GM23338 (cell line): Measurements from ENCODE around the gene LPAR1. TPM values are rescaled to one million over a fixed set of nuclear protein-coding genes. Genes with fewer than 3 reads are reported as not detected.

Source experiments
- ATAC-seq: fragments of 200-7000 bp; cut with Tn5 transposase; 3 replicates; pipeline ENCODE4 v1.9.1; 2020
- DNase-seq: peaks from one replicate; pipeline ENCODE4 v3.0.0-alpha.2; 2015; ENCODE audit warnings: low spot score
- H2AFZ ChIP-seq: fragments of 200-600 bp; sonication (generic); 2 replicates; pipeline ENCODE4 v1.8.0; 2016; ENCODE audit warnings: antibody characterized with exemption, mild to moderate bottlenecking, moderate library complexity
- H3F3A ChIP-seq: fragments of 200-600 bp; sonication (generic); replicated peaks from 2 replicates; pipeline ENCODE4 v1.8.0; 2017; ENCODE audit warnings: antibody characterized with exemption, mixed run types, low read depth
- H3K27ac ChIP-seq: fragments of 200-600 bp; sonication (generic); 2 replicates; pipeline ENCODE4 v1.6.1; 2016; ENCODE audit warnings: low read depth
- H3K27me3 ChIP-seq: fragments of 200-600 bp; sonication (generic); 2 replicates; pipeline ENCODE4 v1.8.0; 2016; ENCODE audit warnings: mild to moderate bottlenecking, mixed run types, moderate library complexity; ENCODE audit not compliant: insufficient read depth
- H3K36me3 ChIP-seq: fragments of 200-600 bp; sonication (generic); 2 replicates; pipeline ENCODE4 v1.8.0; 2016; ENCODE audit warnings: mild to moderate bottlenecking; ENCODE audit not compliant: insufficient read depth
- H3K4me1 ChIP-seq: fragments of 200-600 bp; sonication (generic); 2 replicates; pipeline ENCODE4 v1.8.0; 2016; ENCODE audit warnings: mild to moderate bottlenecking, moderate library complexity; ENCODE audit not compliant: insufficient read depth
- H3K4me2 ChIP-seq: fragments of 200-600 bp; sonication (generic); 2 replicates; pipeline ENCODE4 v1.7.1; 2017; ENCODE audit warnings: mixed run types
- H3K4me3 ChIP-seq: fragments of 200-600 bp; sonication (generic); 2 replicates; pipeline ENCODE4 v1.6.1; 2016; ENCODE audit warnings: mixed run types
- H3K79me2 ChIP-seq: fragments of 200-600 bp; sonication (generic); replicated peaks from 2 replicates; pipeline ENCODE4 v1.8.0; 2017; ENCODE audit warnings: mild to moderate bottlenecking; ENCODE audit not compliant: insufficient read depth
- H3K9me2 ChIP-seq: fragments of 200-600 bp; sonication (generic); 2 replicates; pipeline ENCODE4 v1.8.0; 2017; ENCODE audit not compliant: insufficient read depth
- H4K20me1 ChIP-seq: fragments of 200-600 bp; sonication (generic); replicated peaks from 2 replicates; pipeline ENCODE4 v1.8.0; 2017; ENCODE audit warnings: mild to moderate bottlenecking; ENCODE audit not compliant: insufficient read depth
- H3K27ac Mint-ChIP-seq: 2 replicates; pipeline ENCODE4 v1.8.0; 2020; ENCODE audit warnings: inconsistent platforms, mild to moderate bottlenecking, moderate library complexity, mixed read lengths
- H3K27me3 Mint-ChIP-seq: 3 replicates; pipeline ENCODE4 v1.8.0; 2022; ENCODE audit warnings: low read depth, mild to moderate bottlenecking, moderate library complexity, mixed read lengths, inconsistent platforms; ENCODE audit not compliant: insufficient read depth, poor library complexity
- H3K36me3 Mint-ChIP-seq: 3 replicates; pipeline ENCODE4 v1.8.0; 2021; ENCODE audit warnings: low read depth, mild to moderate bottlenecking, inconsistent platforms, moderate library complexity, mixed read lengths
- H3K4me1 Mint-ChIP-seq: 3 replicates; pipeline ENCODE4 v1.8.0; 2020; ENCODE audit warnings: mild to moderate bottlenecking, inconsistent platforms, mixed read lengths
- H3K4me3 Mint-ChIP-seq: 3 replicates; pipeline ENCODE4 v1.8.0; 2021; ENCODE audit warnings: moderate library complexity, mild to moderate bottlenecking, inconsistent platforms, mixed read lengths
- H3K9me3 Mint-ChIP-seq: 3 replicates; pipeline ENCODE4 v1.8.0; 2020; ENCODE audit warnings: moderate library complexity, mild to moderate bottlenecking, inconsistent platforms, mixed read lengths
- CTCF ChIP-seq, 2 experiments: fragments of 200-600 bp in 1 of 2; sonication (generic) in 1 of 2; conservative IDR thresholded peaks; 2 replicates each; pipeline versions ENCODE4 v1.5.1 to v1.6.1; 2016 to 2017; ENCODE audit warnings: antibody characterized with exemption in 2 of 2, low read depth in 2 of 2, mild to moderate bottlenecking in 2 of 2, moderate library complexity in 1 of 2
- ETS1 ChIP-seq: IDR thresholded peaks from 2 replicates; pipeline ENCODE4 v1.6.1; 2016; ENCODE audit warnings: antibody characterized with exemption
- EZH2 ChIP-seq: fragments of 200-600 bp; sonication (generic); IDR thresholded peaks from one replicate; pipeline ENCODE4 v1.8.0; 2017; ENCODE audit warnings: antibody characterized with exemption, mild to moderate bottlenecking, low read depth; ENCODE audit not compliant: unreplicated experiment
- EZH2phosphoT487 ChIP-seq: fragments of 200-600 bp; sonication (generic); IDR thresholded peaks from one replicate; pipeline ENCODE4 v1.8.1; 2018; ENCODE audit warnings: antibody characterized with exemption; ENCODE audit not compliant: unreplicated experiment
- JUNB ChIP-seq: IDR thresholded peaks from one replicate; pipeline ENCODE4 v1.6.1; 2016; ENCODE audit warnings: antibody characterized with exemption; ENCODE audit not compliant: unreplicated experiment
- ZNF114 ChIP-seq: fragments of 250-450 bp; sonication (Bioruptor Pico); IDR thresholded peaks from 2 replicates; pipeline ENCODE4 v1.5.0; 2020; ENCODE audit warnings: mild to moderate bottlenecking, moderate library complexity
- ZNF331 ChIP-seq: fragments of 250-450 bp; sonication (Bioruptor Pico); IDR thresholded peaks from 2 replicates; pipeline ENCODE4 v1.5.0; 2020; ENCODE audit warnings: low read depth, mild to moderate bottlenecking, moderate library complexity
- polyA plus RNA-seq: library from polyadenylated mRNA; unstranded; fragments of >200 nt; fragmentation: Nextera tagmentation; extraction: Ambion mirVana; gene quantifications from 2 replicates; pipeline ENCODE4 v1.2.1, GENCODE V29; 2016
- total RNA-seq: library from RNA; depleted of rRNA; stranded (reverse); fragments of >200 nt; shearing (Covaris generic); gene quantifications from 2 replicates; pipeline ENCODE4 v1.2.3, GENCODE V29; 2014
- TF ChIP-seq, protein P1 (sequence below): IDR thresholded peaks from one replicate; pipeline ENCODE4 v1.6.1; 2018; ENCODE audit warnings: antibody characterized with exemption; ENCODE audit not compliant: unreplicated experiment

Gene LPAR1
- total and polyA plus RNA-seq, 2 experiments from 2014 or later = 1.0 to 3.8 TPM

GRCh38 chr9:110968096-110968495 lies 70.2 kb downstream of the LPAR1 start:
- H3K27ac Mint-ChIP-seq = no peak overlapping the region
- no peak overlapping the region for H3K4me3 Mint-ChIP-seq
- H3K36me3 Mint-ChIP-seq = peaks cover 7% of the 10 kb centered on the region; the same call in 2 of the 3 replicates

DNA sequence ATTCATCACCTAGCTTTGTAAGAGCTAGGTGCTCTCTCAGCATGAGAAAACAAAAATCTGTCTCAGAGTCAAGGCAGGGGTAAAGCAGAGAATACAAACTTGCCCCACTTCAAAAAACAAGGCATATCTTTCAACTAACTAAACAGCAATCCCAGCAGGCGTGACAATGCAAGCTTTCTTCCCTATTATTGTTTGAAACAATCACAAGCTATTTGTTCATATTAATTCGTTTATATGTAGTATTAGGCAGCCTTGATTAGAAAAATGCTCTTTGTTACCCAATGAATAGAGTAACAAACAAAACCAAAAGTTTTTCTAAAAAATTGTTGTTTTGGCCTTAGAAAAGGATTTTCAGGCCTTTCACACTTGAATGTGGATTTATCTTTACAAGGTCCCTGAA lies 71.1 kb downstream of the LPAR1 start:
- Histone ChIP-seq H3K9me2 (no peaks in the 10 kb centered on the region), H2AFZ (no peak overlapping the region), H4K20me1 (no peaks in the 10 kb centered on the region), H3F3A (no peaks in the 10 kb centered on the region), H3K4me2 (no peak overlapping the region), H3K4me3 (no peak overlapping the region), H3K27ac (no peak overlapping the region), H3K27me3 (no peaks in the 10 kb centered on the region), H3K36me3 (no peaks in the 10 kb centered on the region), H3K4me1 (peaks cover 7% of the 10 kb centered on the region; the same call in 1 of the 2 replicates), H3K79me2 (no peaks in the 10 kb centered on the region)
- no peak overlapping the region for H3K4me3 Mint-ChIP-seq
- H3K27ac Mint-ChIP-seq = peak overlapping the region; percentile 39; the same call in 1 of the 2 replicates
- H3K4me1 Mint-ChIP-seq = peaks cover 7% of the 10 kb centered on the region; the same call in 2 of the 3 replicates
- DNase-seq (no peak), ATAC-seq (no peak)
- peaks cover under 1% of the 10 kb centered on the region; the same call in 1 of the 3 replicates for H3K9me3 Mint-ChIP-seq
- peaks cover 8% of the 10 kb centered on the region; the same call in 2 of the 3 replicates for H3K36me3 Mint-ChIP-seq
- no peaks in the 10 kb centered on the region for H3K27me3 Mint-ChIP-seq
- TF ChIP-seq JUNB (no peak), CTCF (conservative IDR thresholded peaks at IDR 0.05; ENCODE audit: low read depth in 2 of 2) (no peak), ZNF114 (CRISPR knock-in tag) (no peak), EZH2phosphoT487 (no peak), ZNF331 (CRISPR knock-in tag) (no peak), ETS1 (no peak)
- TF ChIP-seq, protein P1, sequence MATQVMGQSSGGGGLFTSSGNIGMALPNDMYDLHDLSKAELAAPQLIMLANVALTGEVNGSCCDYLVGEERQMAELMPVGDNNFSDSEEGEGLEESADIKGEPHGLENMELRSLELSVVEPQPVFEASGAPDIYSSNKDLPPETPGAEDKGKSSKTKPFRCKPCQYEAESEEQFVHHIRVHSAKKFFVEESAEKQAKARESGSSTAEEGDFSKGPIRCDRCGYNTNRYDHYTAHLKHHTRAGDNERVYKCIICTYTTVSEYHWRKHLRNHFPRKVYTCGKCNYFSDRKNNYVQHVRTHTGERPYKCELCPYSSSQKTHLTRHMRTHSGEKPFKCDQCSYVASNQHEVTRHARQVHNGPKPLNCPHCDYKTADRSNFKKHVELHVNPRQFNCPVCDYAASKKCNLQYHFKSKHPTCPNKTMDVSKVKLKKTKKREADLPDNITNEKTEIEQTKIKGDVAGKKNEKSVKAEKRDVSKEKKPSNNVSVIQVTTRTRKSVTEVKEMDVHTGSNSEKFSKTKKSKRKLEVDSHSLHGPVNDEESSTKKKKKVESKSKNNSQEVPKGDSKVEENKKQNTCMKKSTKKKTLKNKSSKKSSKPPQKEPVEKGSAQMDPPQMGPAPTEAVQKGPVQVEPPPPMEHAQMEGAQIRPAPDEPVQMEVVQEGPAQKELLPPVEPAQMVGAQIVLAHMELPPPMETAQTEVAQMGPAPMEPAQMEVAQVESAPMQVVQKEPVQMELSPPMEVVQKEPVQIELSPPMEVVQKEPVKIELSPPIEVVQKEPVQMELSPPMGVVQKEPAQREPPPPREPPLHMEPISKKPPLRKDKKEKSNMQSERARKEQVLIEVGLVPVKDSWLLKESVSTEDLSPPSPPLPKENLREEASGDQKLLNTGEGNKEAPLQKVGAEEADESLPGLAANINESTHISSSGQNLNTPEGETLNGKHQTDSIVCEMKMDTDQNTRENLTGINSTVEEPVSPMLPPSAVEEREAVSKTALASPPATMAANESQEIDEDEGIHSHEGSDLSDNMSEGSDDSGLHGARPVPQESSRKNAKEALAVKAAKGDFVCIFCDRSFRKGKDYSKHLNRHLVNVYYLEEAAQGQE = no peak

More at GRCh38 chr9:110968096-110968495, 70.2 kb downstream of the LPAR1 start:
- H3K4me3 ChIP-seq = no peak overlapping the region
- H3K27ac ChIP-seq = no peak overlapping the region
- Mint-ChIP-seq H3K4me1 (peaks cover 10% of the 10 kb centered on the region; the same call in 2 of the 3 replicates), H3K27me3 (no peaks in the 10 kb centered on the region), H3K9me3 (no peaks in the 10 kb centered on the region)
- no peaks in the 10 kb centered on the region for H3K79me2 ChIP-seq
- DNase-seq (no peak), ATAC-seq (no peak)
- H3K4me1 ChIP-seq = peaks cover 7% of the 10 kb centered on the region; the same call in 1 of the 2 replicates
- H4K20me1 ChIP-seq = no peaks in the 10 kb centered on the region
- H3K4me2 ChIP-seq = no peak overlapping the region
- H2AFZ ChIP-seq = no peak overlapping the region
- no peaks in the 10 kb centered on the region for H3K27me3 ChIP-seq
- TF ChIP-seq EZH2 (no peak), EZH2phosphoT487 (no peak)
- TF ChIP-seq, protein P1 = no peak
- no peaks in the 10 kb centered on the region for H3K9me2 ChIP-seq
- H3F3A ChIP-seq = no peaks in the 10 kb centered on the region
- no peaks in the 10 kb centered on the region for H3K36me3 ChIP-seq
